ENCODE results near the gene DPM3. TPM values are rescaled to one million over a fixed set of nuclear protein-coding genes. Genes with fewer than 3 reads are reported as not detected.
"Not testable (repeated sequence)": the region's sequence is repeated elsewhere in the genome, so short reads cannot be mapped to it uniquely, and the experiment has no call there.

DPM3 gene
- total and polyA plus RNA-seq, 9 of the 15 experiments (the other 6 are each of a cell fraction or from before 2014, with no cell fraction given): 3.7 to 120 (median 36.4) TPM

DNA sequence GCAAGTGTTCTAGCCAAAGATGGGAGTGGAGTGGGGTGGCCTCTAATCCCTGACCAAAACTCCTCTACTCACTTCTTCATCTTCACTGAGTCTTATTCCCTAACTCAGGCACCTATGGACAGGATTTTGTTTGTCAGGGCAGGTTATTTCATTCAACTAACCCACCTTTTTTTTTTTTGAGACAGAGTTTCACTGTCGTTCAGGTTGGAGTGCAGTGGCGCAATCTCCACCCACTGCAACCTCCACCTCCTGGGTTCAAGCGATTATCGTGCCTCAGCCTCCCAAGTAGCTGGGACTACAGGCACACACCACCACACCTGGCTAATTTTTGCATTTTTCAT lies 27.7 kb upstream of the DPM3 start (continued):
- TF ChIP-seq, protein P1, sequence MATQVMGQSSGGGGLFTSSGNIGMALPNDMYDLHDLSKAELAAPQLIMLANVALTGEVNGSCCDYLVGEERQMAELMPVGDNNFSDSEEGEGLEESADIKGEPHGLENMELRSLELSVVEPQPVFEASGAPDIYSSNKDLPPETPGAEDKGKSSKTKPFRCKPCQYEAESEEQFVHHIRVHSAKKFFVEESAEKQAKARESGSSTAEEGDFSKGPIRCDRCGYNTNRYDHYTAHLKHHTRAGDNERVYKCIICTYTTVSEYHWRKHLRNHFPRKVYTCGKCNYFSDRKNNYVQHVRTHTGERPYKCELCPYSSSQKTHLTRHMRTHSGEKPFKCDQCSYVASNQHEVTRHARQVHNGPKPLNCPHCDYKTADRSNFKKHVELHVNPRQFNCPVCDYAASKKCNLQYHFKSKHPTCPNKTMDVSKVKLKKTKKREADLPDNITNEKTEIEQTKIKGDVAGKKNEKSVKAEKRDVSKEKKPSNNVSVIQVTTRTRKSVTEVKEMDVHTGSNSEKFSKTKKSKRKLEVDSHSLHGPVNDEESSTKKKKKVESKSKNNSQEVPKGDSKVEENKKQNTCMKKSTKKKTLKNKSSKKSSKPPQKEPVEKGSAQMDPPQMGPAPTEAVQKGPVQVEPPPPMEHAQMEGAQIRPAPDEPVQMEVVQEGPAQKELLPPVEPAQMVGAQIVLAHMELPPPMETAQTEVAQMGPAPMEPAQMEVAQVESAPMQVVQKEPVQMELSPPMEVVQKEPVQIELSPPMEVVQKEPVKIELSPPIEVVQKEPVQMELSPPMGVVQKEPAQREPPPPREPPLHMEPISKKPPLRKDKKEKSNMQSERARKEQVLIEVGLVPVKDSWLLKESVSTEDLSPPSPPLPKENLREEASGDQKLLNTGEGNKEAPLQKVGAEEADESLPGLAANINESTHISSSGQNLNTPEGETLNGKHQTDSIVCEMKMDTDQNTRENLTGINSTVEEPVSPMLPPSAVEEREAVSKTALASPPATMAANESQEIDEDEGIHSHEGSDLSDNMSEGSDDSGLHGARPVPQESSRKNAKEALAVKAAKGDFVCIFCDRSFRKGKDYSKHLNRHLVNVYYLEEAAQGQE (IDR thresholded peaks at IDR 0.05; ENCODE audit: borderline replicate concordance): not testable (repeated sequence)
- TF ChIP-seq, protein P1 (CRISPR knock-in tag; IDR thresholded peaks at IDR 0.05; ENCODE audit: low read depth): 0 out of 2 replicates have a peak, but pooled peaks have one; percentile 5
- TF ChIP-seq ARNT (IDR thresholded peaks at IDR 0.05) (0 out of 4 replicates have a peak, but pooled peaks of 1 of the 2 experiments have one; percentile 20), KDM5B (IDR thresholded peaks at IDR 0.05; ENCODE audit: insufficient replicate concordance, low read depth, low read length) (peak; percentile 9)

Measured in K562 (cell line).